ENCODE measurements around the gene IRF6. TPM values are rescaled to one million over a fixed set of nuclear protein-coding genes. Genes with fewer than 3 reads are reported as not detected.

The IRF6 gene
- total RNA-seq, 2 experiments from 2014 or later = not detected

GRCh38 chr1:209809611-209810010 lies 3.7 kb upstream of the IRF6 start:
- Histone ChIP-seq H4K20me1 (ENCODE audit: insufficient read depth, low read length) (no peaks in the 10 kb centered on the region), H3K27ac (ENCODE audit: low read depth, low read length, poor library complexity, severe bottlenecking) (no peak overlapping the region), H3K9me3 (ENCODE audit: low read length) (no peaks in the 10 kb centered on the region), H2AFZ (ENCODE audit: low read length) (no peak overlapping the region), H3K36me3 (ENCODE audit: insufficient read depth, low read length) (no peaks in the 10 kb centered on the region), H3K4me3 (ENCODE audit: low read depth, low read length, poor library complexity, severe bottlenecking) (no peak overlapping the region), H3K79me2 (ENCODE audit: insufficient read depth, low read depth, low read length) (no peaks in the 10 kb centered on the region), H3K9me2 (ENCODE audit: insufficient read depth, low read length) (no peaks in the 10 kb centered on the region), H3K4me1 (ENCODE audit: insufficient read depth, low read length, poor library complexity, severe bottlenecking) (no peaks in the 10 kb centered on the region), H3K4me2 (ENCODE audit: low read length) (no peak overlapping the region)
- TF ChIP-seq EZH2phosphoT487 (IDR thresholded peaks at IDR 0.05; ENCODE audit: borderline replicate concordance, low read depth, low read length) (no peak), CTCF (conservative IDR thresholded peaks at IDR 0.05; ENCODE audit: low read length) (no peak)
- POLR2A ChIA-PET = no interaction called here
- DNase-seq (ENCODE audit: low spot score) = no peak
- CTCF ChIA-PET (ENCODE audit: unreplicated experiment) = no interaction called here
- intact Hi-C loops (cut with micrococcal nuclease; ENCODE audit: unreplicated experiment) = no loop called here
- no TSS peak for BruUV-seq (replicated peaks)

GRCh38 chr1:209808059-209808581 lies 2.2 kb upstream of the IRF6 start:
- H3K4me2 ChIP-seq (ENCODE audit: low read length) = no peak overlapping the region
- no peaks in the 10 kb centered on the region for H3K4me1 ChIP-seq (ENCODE audit: insufficient read depth, low read length, poor library complexity, severe bottlenecking)
- H3K36me3 ChIP-seq (ENCODE audit: insufficient read depth, low read length) = no peaks in the 10 kb centered on the region
- DNase-seq (ENCODE audit: low spot score) = no peak
- no peak overlapping the region for H2AFZ ChIP-seq (ENCODE audit: low read length)
- POLR2A ChIA-PET = interaction anchor here (0.6 to 3.1 kb wide), 6 partner anchors 13 to 1301 kb away, joined by 3 to 23 read pairs (median 3); no protein-coding TSS in a partner anchor
- no TSS peak for BruUV-seq (replicated peaks)
- no peak overlapping the region for H3K4me3 ChIP-seq (ENCODE audit: low read depth, low read length, poor library complexity, severe bottlenecking)
- CTCF ChIA-PET (ENCODE audit: unreplicated experiment) = interaction anchor here (0.6 kb wide), 1 partner anchor 15 kb away, joined by 3 read pairs; no protein-coding TSS in a partner anchor
- H3K27ac ChIP-seq (ENCODE audit: low read depth, low read length, poor library complexity, severe bottlenecking) = no peak overlapping the region
- no peaks in the 10 kb centered on the region for H3K79me2 ChIP-seq (ENCODE audit: insufficient read depth, low read depth, low read length)
- H4K20me1 ChIP-seq (ENCODE audit: insufficient read depth, low read length) = no peaks in the 10 kb centered on the region
- no peak for TF ChIP-seq CTCF (conservative IDR thresholded peaks at IDR 0.05; ENCODE audit: low read length)
- TF ChIP-seq EZH2phosphoT487 (IDR thresholded peaks at IDR 0.05; ENCODE audit: borderline replicate concordance, low read depth, low read length) = no peak
- intact Hi-C loops (cut with micrococcal nuclease; ENCODE audit: unreplicated experiment) = no loop called here
- H3K9me3 ChIP-seq (ENCODE audit: low read length) = no peaks in the 10 kb centered on the region
- no peaks in the 10 kb centered on the region for H3K9me2 ChIP-seq (ENCODE audit: insufficient read depth, low read length)

- H2AFZ ChIP-seq (ENCODE audit: low read length) = no peak overlapping the region
- H3K4me2 ChIP-seq (ENCODE audit: low read length) = no peak overlapping the region
- intact Hi-C loops (cut with micrococcal nuclease; ENCODE audit: unreplicated experiment) = no loop called here
- no peaks in the 10 kb centered on the region for H3K36me3 ChIP-seq (ENCODE audit: insufficient read depth, low read length)
- H3K79me2 ChIP-seq (ENCODE audit: insufficient read depth, low read depth, low read length) = no peaks in the 10 kb centered on the region
- no peaks in the 10 kb centered on the region for H3K9me2 ChIP-seq (ENCODE audit: insufficient read depth, low read length)
- H3K9me3 ChIP-seq (ENCODE audit: low read length) = no peaks in the 10 kb centered on the region
- CTCF ChIA-PET (ENCODE audit: unreplicated experiment) = interaction anchor here (0.6 kb wide), 1 partner anchor 15 kb away, joined by 3 read pairs; no protein-coding TSS in a partner anchor
- no peak overlapping the region for H3K4me3 ChIP-seq (ENCODE audit: low read depth, low read length, poor library complexity, severe bottlenecking)
- no peak for TF ChIP-seq CTCF (conservative IDR thresholded peaks at IDR 0.05; ENCODE audit: low read length)
- TF ChIP-seq EZH2phosphoT487 (IDR thresholded peaks at IDR 0.05; ENCODE audit: borderline replicate concordance, low read depth, low read length) = no peak
- POLR2A ChIA-PET = interaction anchor here (0.6 to 3.1 kb wide), 5 partner anchors 14 to 1302 kb away, joined by 3 to 23 read pairs (median 3); no protein-coding TSS in a partner anchor
- no peak overlapping the region for H3K27ac ChIP-seq (ENCODE audit: low read depth, low read length, poor library complexity, severe bottlenecking)
- DNase-seq (ENCODE audit: low spot score) = no peak
- BruUV-seq (replicated peaks) = no TSS peak
- no peaks in the 10 kb centered on the region for H3K4me1 ChIP-seq (ENCODE audit: insufficient read depth, low read length, poor library complexity, severe bottlenecking)
- H4K20me1 ChIP-seq (ENCODE audit: insufficient read depth, low read length) = no peaks in the 10 kb centered on the region
Measured at GRCh38 chr1:209807509-209807908, 1.6 kb upstream of the IRF6 start.

All from OCI-LY7 (cell line).